Neural crest cell (in vitro differentiated cells): ENCODE results near the gene IWS1. TPM values are rescaled to one million over a fixed set of nuclear protein-coding genes. Genes with fewer than 3 reads are reported as not detected.
"Not testable (repeated sequence)": the region's sequence is repeated elsewhere in the genome, so short reads cannot be mapped to it uniquely, and the experiment has no call there.

ENCODE experiments used
- DNase-seq: peaks from one replicate; pipeline ENCODE4 v3.0.0; 2021; ENCODE audit warnings: low read depth, mixed read lengths, low spot score
- H3K27ac Mint-ChIP-seq: one replicate; pipeline ENCODE4 v1.8.0; 2021; ENCODE audit warnings: mild to moderate bottlenecking, mixed read lengths; ENCODE audit not compliant: unreplicated experiment
- H3K27me3 Mint-ChIP-seq: 2 replicates; pipeline ENCODE4 v1.8.0; 2021; ENCODE audit warnings: low read depth, mild to moderate bottlenecking, mixed read lengths
- H3K36me3 Mint-ChIP-seq: 2 replicates; pipeline ENCODE4 v1.8.0; 2021; ENCODE audit warnings: low read depth, mild to moderate bottlenecking, mixed read lengths
- H3K4me1 Mint-ChIP-seq: 2 replicates; pipeline ENCODE4 v1.8.0; 2021; ENCODE audit warnings: mixed read lengths
- H3K4me3 Mint-ChIP-seq: one replicate; pipeline ENCODE4 v1.8.0; 2021; ENCODE audit warnings: mild to moderate bottlenecking, mixed read lengths
- H3K9me3 Mint-ChIP-seq: 2 replicates; pipeline ENCODE4 v1.8.0; 2021; ENCODE audit warnings: mixed read lengths
- total RNA-seq: library from RNA; stranded (reverse); gene quantifications from 2 replicates; pipeline ENCODE4 v1.2.1, GENCODE V29; 2021
- TF ChIP-seq, protein P1 (sequence below): fragments of 200-600 bp; sonication (generic); conservative IDR thresholded peaks from 2 replicates; pipeline ENCODE4 v1.5.0; 2021; ENCODE audit warnings: antibody characterized with exemption, mild to moderate bottlenecking

IWS1 gene
- total RNA-seq, 1 donor from 2014 or later = 63.0 TPM

DNA sequence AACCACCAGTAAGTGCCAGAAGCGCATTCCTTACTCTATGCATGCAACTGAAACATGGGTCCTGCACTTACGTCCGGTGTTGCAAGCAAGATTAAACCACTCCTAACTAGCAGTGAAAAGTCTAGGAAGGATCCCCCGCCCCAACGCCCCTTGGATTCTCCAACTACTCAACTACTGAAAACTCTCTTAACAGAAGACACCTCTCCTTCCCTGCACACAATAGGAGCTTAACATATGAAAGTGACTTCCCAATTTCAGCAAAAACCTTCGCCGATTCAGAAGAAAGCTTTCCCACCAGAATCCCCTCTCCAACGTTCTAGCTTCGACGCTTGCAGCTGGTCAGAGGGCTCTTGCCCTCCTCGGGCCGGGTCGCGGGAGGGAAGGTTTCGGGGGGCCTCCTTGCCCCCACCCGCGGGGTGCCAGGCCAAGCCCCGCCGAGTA lies 578 bp downstream of the IWS1 start:
- Mint-ChIP-seq H3K27me3 (no peaks in the 10 kb centered on the region), H3K27ac (peak overlapping the region; percentile 99), H3K36me3 (peaks cover 3% of the 10 kb centered on the region), H3K4me1 (peaks cover 32% of the 10 kb centered on the region), H3K9me3 (peaks cover 2% of the 10 kb centered on the region), H3K4me3 (peak overlapping the region; percentile 98)
- no peak for DNase-seq
- TF ChIP-seq, protein P1, sequence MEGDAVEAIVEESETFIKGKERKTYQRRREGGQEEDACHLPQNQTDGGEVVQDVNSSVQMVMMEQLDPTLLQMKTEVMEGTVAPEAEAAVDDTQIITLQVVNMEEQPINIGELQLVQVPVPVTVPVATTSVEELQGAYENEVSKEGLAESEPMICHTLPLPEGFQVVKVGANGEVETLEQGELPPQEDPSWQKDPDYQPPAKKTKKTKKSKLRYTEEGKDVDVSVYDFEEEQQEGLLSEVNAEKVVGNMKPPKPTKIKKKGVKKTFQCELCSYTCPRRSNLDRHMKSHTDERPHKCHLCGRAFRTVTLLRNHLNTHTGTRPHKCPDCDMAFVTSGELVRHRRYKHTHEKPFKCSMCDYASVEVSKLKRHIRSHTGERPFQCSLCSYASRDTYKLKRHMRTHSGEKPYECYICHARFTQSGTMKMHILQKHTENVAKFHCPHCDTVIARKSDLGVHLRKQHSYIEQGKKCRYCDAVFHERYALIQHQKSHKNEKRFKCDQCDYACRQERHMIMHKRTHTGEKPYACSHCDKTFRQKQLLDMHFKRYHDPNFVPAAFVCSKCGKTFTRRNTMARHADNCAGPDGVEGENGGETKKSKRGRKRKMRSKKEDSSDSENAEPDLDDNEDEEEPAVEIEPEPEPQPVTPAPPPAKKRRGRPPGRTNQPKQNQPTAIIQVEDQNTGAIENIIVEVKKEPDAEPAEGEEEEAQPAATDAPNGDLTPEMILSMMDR = no peak

DNA sequence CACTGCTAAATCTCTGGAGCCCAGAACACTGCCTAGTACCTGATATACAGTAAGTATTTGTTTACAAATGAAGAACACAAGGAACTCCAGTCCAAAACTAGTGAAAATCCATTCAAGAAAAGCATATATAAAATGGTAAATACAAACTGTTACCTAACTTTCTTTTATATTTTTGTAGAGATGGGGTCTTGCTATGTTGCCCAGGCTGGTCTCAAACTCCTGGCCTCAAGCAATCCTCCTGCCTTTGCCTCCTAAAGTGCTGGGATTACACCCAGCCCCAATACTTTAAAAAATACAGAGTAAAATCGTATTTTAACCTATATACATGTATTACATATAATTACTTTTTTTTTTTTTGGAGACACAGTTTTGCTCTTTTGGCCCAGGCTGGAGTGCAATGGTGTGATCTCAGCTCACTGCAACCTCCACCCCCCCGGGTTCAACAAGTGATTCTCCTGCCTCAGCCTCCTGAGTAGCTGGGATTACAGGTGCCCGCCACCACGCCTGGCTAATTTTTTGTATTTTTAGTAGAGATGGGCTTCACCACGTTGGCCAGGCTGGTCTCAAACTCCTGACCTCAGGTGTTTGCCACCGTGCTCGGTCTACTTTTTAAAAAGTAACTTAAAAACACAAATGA lies 2.0 kb downstream of the IWS1 start:
- H3K9me3 Mint-ChIP-seq, H3K27me3 Mint-ChIP-seq, H3K36me3 Mint-ChIP-seq, DNase-seq, H3K27ac Mint-ChIP-seq: not testable (repeated sequence)
- Mint-ChIP-seq H3K4me1 (peaks cover 32% of the 10 kb centered on the region), H3K4me3 (peak overlapping the region; percentile 68)

DNA sequence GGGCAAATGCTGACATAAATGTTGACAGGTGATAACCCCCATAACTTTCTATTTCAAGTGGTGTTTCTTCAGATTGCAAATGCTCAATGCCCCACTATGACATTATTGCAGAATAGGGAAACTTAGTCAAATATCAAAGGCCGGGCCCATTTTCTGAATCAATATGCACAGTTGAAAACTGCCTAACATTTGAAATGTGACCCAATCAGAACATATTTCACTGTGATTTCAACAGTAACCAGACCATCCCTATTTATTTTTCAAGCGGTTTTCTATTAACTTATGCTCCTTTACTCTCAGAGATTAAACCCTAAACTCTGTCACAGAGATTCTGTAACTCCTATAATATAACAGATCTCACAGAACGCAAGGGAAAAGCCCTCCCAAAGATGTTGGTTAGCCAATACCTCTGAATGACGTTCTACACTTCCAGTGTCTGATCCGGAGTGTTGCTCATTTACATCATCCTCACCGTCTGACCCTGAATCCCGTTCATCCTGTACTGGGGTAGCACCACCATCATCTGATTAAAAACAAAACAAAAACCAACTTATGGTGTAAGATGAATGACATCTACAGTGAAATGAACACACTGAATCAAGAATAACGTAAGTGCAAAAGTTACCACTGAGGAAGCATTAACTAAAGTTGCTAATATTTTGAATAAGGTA lies 2.9 kb downstream of the IWS1 start:
- Mint-ChIP-seq H3K27ac (no peak overlapping the region), H3K27me3 (no peaks in the 10 kb centered on the region), H3K4me3 (peak overlapping the region; percentile 68), H3K36me3 (peaks cover 3% of the 10 kb centered on the region), H3K4me1 (peaks cover 32% of the 10 kb centered on the region), H3K9me3 (no peaks in the 10 kb centered on the region)
- no peak for DNase-seq
- TF ChIP-seq, protein P1 = no peak

DNA sequence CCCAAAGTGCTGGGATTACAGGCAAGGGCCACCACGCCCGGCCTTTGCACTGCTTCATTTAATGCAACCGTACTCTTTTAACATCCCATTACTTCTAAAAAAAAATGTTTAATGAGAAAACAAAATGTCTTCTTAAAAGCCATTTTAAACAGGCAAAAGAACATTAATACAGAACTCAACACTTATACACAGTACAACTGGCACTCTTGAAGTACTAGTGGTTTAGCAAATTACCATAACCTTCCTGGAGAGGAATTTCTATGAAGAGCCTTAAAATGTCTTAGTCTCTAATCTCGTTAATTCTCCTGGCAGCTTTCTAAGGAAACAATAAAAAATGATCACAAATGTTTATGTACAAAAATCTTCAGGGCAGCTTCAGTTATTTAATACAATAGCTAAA lies 5.9 kb downstream of the IWS1 start:
- DNase-seq = no peak
- peaks cover 24% of the 10 kb centered on the region for H3K4me1 Mint-ChIP-seq
- no peaks in the 10 kb centered on the region for H3K9me3 Mint-ChIP-seq
- no peak overlapping the region for H3K4me3 Mint-ChIP-seq
- TF ChIP-seq, protein P1 = no peak
- H3K27ac Mint-ChIP-seq = no peak overlapping the region
- H3K27me3 Mint-ChIP-seq = no peaks in the 10 kb centered on the region
- H3K36me3 Mint-ChIP-seq = peaks cover 15% of the 10 kb centered on the region

DNA sequence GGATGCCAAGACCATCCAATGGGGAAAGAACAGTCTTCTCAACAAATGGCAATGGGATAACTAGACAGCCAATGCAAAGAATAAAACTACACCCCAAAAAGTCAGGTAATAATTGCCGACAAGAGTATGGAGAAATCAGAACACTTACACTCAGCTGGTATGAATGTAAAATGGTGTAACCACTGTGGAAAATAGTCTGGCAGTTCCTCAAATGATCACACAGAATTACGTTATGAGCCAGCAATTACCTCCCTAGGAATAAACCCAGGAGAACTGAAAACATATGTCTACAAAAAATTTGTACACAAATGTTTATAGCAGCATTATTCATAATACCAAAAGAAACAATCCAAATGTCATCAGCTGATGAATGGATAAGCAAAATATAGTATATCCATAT lies 8.8 kb downstream of the IWS1 start:
- H3K9me3 Mint-ChIP-seq = no peaks in the 10 kb centered on the region
- peaks cover 21% of the 10 kb centered on the region for H3K4me1 Mint-ChIP-seq
- no peak overlapping the region for H3K4me3 Mint-ChIP-seq
- H3K27ac Mint-ChIP-seq = peak overlapping the region; percentile 37
- DNase-seq = no peak
- TF ChIP-seq, protein P1 = no peak
- no peaks in the 10 kb centered on the region for H3K27me3 Mint-ChIP-seq
- peaks cover 13% of the 10 kb centered on the region for H3K36me3 Mint-ChIP-seq

DNA sequence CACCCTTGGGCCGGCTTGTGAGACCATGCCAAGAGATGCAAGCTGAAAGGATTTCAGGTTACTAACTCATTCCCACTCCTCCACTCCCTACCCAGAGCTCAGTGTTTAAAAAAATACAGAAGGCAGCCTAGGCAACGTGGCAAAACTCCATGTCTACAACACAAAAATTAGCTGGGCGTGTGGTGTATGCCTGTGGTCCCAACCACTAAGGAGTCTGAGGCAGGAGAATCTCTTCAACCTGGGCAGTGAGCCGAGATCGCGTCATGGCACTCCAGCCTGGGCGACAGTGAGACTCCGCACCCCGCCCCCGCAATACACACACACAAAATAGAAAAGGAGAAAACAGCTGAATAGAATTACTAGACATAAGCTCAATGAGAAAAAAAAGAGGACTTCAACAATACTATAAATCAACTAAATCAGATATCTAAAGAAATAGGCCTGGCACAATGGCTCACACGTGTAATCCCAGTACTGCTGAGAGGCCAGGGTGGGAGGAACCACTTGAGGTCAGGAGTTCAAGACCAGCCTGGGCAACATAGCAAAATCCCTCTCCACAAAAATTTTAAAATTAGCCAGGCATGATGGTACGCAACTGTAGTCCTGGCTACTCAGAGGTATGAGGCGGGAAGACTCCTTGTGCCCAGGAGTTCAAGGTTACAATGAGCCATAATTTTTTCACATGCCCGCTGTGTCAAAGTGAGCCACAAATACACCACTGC lies 10.1 kb downstream of the IWS1 start:
- TF ChIP-seq, protein P1 = no peak
- Mint-ChIP-seq H3K36me3 (peaks cover 13% of the 10 kb centered on the region), H3K4me3 (no peak overlapping the region), H3K27me3 (no peaks in the 10 kb centered on the region), H3K4me1 (peaks cover 21% of the 10 kb centered on the region), H3K9me3 (no peaks in the 10 kb centered on the region), H3K27ac (no peak overlapping the region)
- DNase-seq = no peak
